GM18873 (cell line): Measurements from ENCODE around the gene DUT.

Experiments used
- ATAC-seq: cut with Tn5 transposase; IDR thresholded peaks from one replicate; pipeline ENCODE4 v1.9.1; 2021; ENCODE audit warnings: mild to moderate bottlenecking, moderate library complexity, moderate number of reproducible peaks; ENCODE audit not compliant: unreplicated experiment, low FRiP score

DUT gene

GRCh38 chr15:48330855-48331795 lies at the start of gene DUT:
DUT (plus strand) TSS chr15:48331429; CDS start chr15:48331516, 87 bp downstream.
- peak; percentile 83 for ATAC-seq

- ATAC-seq: no peak
Observed at GRCh38 chr15:48281674-48282073, 49.6 kb upstream of the DUT start.

- no peak for ATAC-seq
Observed at GRCh38 chr15:48282216-48282615, 49.0 kb upstream of the DUT start.

- ATAC-seq: no peak
Observed at GRCh38 chr15:48283396-48284145, 47.7 kb upstream of the DUT start.

- ATAC-seq: peak; percentile 67
Observed at GRCh38 chr15:48285329-48286214, 45.7 kb upstream of the DUT start.

GRCh38 chr15:48289628-48290027 lies 41.6 kb upstream of the DUT start:
- ATAC-seq: no peak

GRCh38 chr15:48292458-48292857 lies 38.8 kb upstream of the DUT start:
- ATAC-seq: no peak

- no peak for ATAC-seq
Observed at GRCh38 chr15:48297668-48298067, 33.6 kb upstream of the DUT start.

- ATAC-seq: no peak
Observed at GRCh38 chr15:48298914-48299313, 32.3 kb upstream of the DUT start.

- no peak for ATAC-seq
Observed at GRCh38 chr15:48300038-48300437, 31.2 kb upstream of the DUT start.

- ATAC-seq: no peak
Observed at GRCh38 chr15:48304398-48304797, 26.8 kb upstream of the DUT start.

GRCh38 chr15:48306639-48307038 lies 24.6 kb upstream of the DUT start:
- no peak for ATAC-seq

- ATAC-seq: no peak
Observed at GRCh38 chr15:48307586-48307985, 23.6 kb upstream of the DUT start.

GRCh38 chr15:48309740-48310139 lies 21.5 kb upstream of the DUT start:
- no peak for ATAC-seq

- ATAC-seq: no peak
Observed at GRCh38 chr15:48313216-48313615, 18.0 kb upstream of the DUT start.

GRCh38 chr15:48315041-48315440 lies 16.2 kb upstream of the DUT start:
- no peak for ATAC-seq

- no peak for ATAC-seq
Observed at GRCh38 chr15:48317221-48317620, 14.0 kb upstream of the DUT start.

- no peak for ATAC-seq
Observed at GRCh38 chr15:48318131-48318530, 13.1 kb upstream of the DUT start.

- ATAC-seq: no peak
Observed at GRCh38 chr15:48323294-48323693, 7.9 kb upstream of the DUT start.

GRCh38 chr15:48324949-48325348 lies 6.3 kb upstream of the DUT start:
- ATAC-seq: no peak

- ATAC-seq: no peak
Observed at GRCh38 chr15:48325400-48325799, 5.8 kb upstream of the DUT start.
